ENCODE data around the gene HOXD9.

DNA sequence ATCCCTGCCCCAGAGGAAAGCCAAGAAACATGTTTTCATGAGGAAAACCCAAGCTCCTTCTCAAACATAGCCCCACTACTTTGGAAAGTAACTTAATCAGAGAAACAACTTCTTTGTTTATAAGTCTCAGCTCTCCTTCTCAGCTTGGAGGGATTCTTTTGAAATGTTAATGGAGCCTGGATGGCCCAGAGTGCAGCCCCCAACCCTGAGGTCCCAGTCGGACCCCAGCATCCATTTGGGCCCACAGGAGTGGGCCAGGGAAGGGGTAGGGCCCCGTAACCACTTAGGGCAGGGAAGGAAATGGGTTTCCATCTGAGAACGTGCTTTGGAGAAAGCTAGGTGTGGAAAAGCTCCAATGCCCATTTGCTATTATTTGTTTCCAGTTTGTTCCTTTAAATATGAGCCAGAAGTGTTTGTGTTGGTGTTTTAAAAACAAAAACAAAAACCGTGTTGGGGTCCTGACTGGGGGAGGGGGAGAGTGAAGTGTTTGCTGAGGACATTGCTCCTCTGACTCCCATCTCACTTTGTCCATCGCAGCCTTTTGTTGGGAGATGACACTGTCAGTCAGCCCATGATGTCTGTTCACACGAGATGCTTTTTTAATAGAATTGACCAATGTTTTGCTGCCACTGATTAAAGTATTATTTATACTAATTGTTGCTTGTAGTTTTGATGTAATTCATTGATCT is 33.0 kb downstream of the HOXD9 start:
- TF ChIP-seq, protein P1, sequence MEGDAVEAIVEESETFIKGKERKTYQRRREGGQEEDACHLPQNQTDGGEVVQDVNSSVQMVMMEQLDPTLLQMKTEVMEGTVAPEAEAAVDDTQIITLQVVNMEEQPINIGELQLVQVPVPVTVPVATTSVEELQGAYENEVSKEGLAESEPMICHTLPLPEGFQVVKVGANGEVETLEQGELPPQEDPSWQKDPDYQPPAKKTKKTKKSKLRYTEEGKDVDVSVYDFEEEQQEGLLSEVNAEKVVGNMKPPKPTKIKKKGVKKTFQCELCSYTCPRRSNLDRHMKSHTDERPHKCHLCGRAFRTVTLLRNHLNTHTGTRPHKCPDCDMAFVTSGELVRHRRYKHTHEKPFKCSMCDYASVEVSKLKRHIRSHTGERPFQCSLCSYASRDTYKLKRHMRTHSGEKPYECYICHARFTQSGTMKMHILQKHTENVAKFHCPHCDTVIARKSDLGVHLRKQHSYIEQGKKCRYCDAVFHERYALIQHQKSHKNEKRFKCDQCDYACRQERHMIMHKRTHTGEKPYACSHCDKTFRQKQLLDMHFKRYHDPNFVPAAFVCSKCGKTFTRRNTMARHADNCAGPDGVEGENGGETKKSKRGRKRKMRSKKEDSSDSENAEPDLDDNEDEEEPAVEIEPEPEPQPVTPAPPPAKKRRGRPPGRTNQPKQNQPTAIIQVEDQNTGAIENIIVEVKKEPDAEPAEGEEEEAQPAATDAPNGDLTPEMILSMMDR (conservative IDR thresholded peaks at IDR 0.05; ENCODE audit: low read length) = no peak
- no peak for TF ChIP-seq EZH2phosphoT487 (IDR thresholded peaks at IDR 0.05; ENCODE audit: borderline replicate concordance)

All from Loucy (cell line).